HL-60 (cell line): ENCODE measurements around the gene HOXB7.

Experiments
- DNase-seq, 2 experiments: peaks; one replicate each; pipeline ENCODE4 v3.0.0-alpha.2; 2010 to 2020; ENCODE audit warnings: low read depth in 1 of 2, low spot score in 1 of 2
- H3K27ac ChIP-seq: fragments of 250-450 bp; sonication (Bioruptor Pico); replicated peaks from 2 replicates; pipeline ENCODE4 v1.5.1; 2020; ENCODE audit warnings: mild to moderate bottlenecking, moderate library complexity
- H3K27me3 ChIP-seq: fragments of 250-450 bp; sonication (Bioruptor Pico); 2 replicates; pipeline ENCODE4 v1.5.1; 2021; ENCODE audit warnings: mild to moderate bottlenecking, moderate library complexity; ENCODE audit not compliant: insufficient read depth, poor library complexity, severe bottlenecking
- H3K4me3 ChIP-seq: replicated peaks from 2 replicates; pipeline ENCODE4 v1.5.1; 2011; ENCODE audit warnings: mild to moderate bottlenecking, control low read depth, low read length; ENCODE audit not compliant: insufficient read depth
- GABPA ChIP-seq: IDR thresholded peaks from 2 replicates; pipeline ENCODE4 v1.6.1; 2012; ENCODE audit warnings: low read depth
- POLR2AphosphoS5 ChIP-seq: IDR thresholded peaks from 2 replicates; pipeline ENCODE4 v1.6.1; 2012; ENCODE audit warnings: low read depth
- SPI1 ChIP-seq: IDR thresholded peaks from 2 replicates; pipeline ENCODE4 v1.6.1; 2012; ENCODE audit warnings: low read depth, mild to moderate bottlenecking, borderline replicate concordance
- TF ChIP-seq, protein P1 (sequence below): IDR thresholded peaks from one replicate; pipeline ENCODE4 v1.5.1; 2011; ENCODE audit warnings: low read length, control low read depth, inconsistent platforms; ENCODE audit not compliant: insufficient read depth
- TF ChIP-seq, protein P2 (sequence below): IDR thresholded peaks from 2 replicates; pipeline ENCODE4 v1.6.1; 2012; ENCODE audit warnings: low read depth; ENCODE audit not compliant: insufficient replicate concordance

HOXB7 gene

DNA sequence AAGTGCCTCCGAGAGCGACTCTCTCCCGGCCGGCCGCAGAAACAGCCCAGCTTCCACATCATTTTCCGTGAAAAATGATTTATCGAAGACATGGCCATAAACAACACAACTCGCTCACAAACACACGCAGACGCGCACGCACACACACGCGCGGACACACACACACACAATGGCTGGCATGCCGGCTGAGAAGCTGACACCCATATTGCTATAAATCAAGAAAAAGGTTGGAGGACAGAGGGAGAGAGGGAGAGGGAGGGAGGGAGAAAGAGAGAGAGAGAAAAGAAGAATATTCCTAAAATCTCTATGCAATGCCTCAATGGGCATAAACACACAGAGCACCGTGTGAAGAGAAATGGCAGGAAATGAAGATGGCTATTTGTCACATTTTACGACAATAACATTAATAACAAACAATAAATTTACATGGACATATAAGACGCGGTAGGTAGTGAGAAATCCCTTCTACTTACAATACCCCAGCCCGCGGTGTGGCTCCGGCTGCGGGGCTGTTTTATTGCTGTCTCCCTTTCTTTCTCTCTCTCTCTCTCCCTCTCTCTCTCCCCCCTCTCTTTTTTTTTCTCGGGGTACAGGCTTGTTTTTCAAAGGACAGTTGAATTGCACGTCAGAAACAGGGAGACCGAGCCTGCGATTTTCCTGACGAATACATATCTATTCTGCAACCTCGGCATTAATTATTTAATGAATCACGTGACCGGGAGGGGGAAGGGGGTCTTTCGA is 42.1 kb downstream of the HOXB7 start:
- TF ChIP-seq, protein P1, sequence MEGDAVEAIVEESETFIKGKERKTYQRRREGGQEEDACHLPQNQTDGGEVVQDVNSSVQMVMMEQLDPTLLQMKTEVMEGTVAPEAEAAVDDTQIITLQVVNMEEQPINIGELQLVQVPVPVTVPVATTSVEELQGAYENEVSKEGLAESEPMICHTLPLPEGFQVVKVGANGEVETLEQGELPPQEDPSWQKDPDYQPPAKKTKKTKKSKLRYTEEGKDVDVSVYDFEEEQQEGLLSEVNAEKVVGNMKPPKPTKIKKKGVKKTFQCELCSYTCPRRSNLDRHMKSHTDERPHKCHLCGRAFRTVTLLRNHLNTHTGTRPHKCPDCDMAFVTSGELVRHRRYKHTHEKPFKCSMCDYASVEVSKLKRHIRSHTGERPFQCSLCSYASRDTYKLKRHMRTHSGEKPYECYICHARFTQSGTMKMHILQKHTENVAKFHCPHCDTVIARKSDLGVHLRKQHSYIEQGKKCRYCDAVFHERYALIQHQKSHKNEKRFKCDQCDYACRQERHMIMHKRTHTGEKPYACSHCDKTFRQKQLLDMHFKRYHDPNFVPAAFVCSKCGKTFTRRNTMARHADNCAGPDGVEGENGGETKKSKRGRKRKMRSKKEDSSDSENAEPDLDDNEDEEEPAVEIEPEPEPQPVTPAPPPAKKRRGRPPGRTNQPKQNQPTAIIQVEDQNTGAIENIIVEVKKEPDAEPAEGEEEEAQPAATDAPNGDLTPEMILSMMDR: no peak
- no peak for TF ChIP-seq SPI1
- TF ChIP-seq, protein P2, sequence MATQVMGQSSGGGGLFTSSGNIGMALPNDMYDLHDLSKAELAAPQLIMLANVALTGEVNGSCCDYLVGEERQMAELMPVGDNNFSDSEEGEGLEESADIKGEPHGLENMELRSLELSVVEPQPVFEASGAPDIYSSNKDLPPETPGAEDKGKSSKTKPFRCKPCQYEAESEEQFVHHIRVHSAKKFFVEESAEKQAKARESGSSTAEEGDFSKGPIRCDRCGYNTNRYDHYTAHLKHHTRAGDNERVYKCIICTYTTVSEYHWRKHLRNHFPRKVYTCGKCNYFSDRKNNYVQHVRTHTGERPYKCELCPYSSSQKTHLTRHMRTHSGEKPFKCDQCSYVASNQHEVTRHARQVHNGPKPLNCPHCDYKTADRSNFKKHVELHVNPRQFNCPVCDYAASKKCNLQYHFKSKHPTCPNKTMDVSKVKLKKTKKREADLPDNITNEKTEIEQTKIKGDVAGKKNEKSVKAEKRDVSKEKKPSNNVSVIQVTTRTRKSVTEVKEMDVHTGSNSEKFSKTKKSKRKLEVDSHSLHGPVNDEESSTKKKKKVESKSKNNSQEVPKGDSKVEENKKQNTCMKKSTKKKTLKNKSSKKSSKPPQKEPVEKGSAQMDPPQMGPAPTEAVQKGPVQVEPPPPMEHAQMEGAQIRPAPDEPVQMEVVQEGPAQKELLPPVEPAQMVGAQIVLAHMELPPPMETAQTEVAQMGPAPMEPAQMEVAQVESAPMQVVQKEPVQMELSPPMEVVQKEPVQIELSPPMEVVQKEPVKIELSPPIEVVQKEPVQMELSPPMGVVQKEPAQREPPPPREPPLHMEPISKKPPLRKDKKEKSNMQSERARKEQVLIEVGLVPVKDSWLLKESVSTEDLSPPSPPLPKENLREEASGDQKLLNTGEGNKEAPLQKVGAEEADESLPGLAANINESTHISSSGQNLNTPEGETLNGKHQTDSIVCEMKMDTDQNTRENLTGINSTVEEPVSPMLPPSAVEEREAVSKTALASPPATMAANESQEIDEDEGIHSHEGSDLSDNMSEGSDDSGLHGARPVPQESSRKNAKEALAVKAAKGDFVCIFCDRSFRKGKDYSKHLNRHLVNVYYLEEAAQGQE: no peak
- TF ChIP-seq GABPA: no peak
- no peak for TF ChIP-seq POLR2AphosphoS5
- no peak for DNase-seq
- H3K4me3 ChIP-seq: no peak overlapping the region
- no peak overlapping the region for H3K27ac ChIP-seq
- H3K27me3 ChIP-seq: peaks cover 63% of the 10 kb centered on the region

DNA sequence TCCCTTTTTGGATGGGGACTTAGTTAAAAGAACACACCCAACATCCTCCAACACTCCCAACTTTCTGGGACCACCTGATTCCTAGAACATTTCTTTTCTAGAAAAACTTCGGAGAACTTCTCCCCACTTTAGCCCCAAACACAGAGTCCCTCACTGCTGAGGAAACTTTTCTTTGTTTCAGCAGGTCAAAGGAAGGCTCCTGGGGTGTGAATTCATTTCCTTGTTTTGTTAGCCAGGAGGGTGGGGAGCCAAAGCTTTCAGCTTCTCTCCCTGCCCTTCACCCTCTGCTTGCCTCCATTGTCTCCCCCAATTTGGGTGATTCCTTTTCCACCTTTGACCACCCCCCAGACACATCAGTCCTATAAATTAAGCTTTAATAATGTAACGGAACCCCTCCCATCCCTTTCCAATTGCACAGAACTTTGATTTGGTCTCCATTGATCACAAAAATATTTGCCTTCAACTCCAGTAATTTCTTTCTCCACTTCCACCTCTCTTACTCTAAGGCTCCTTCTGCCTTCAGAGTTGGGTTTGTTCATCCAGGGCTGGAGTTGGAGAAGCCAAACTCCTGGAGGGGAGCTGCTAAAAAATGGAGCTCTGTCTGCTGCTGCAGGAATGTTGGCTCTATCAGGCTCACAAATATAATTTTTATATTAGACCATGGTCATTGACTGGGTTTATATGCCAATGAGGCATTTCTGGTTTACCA is 43.0 kb downstream of the HOXB7 start:
- Histone ChIP-seq H3K27ac (no peak overlapping the region), H3K4me3 (no peak overlapping the region), H3K27me3 (peaks cover 61% of the 10 kb centered on the region)
- no peak for DNase-seq
- TF ChIP-seq GABPA (no peak), SPI1 (no peak), POLR2AphosphoS5 (no peak)
- TF ChIP-seq, protein P2: no peak
- TF ChIP-seq, protein P1: no peak

DNA sequence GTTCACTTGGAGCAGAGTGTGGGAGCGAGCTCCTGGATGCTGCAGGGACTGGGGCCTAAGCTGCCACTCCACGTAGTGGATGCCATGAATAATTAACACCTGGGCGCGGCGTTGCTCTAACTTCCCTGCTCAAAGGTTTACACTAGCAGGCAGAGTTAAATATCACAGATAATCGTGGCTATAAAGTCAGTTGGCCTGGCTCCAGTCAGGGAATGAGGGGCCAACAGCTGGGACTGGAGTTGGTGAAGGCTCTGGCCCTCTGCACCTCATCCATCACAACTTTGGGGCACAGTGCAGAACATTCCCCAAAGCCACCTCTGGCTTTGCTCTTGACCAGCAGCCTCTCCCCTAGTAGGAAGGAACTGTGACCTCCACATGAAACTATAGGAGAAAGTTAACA is 43.6 kb downstream of the HOXB7 start:
- no peak for DNase-seq
- TF ChIP-seq GABPA (no peak), SPI1 (no peak), POLR2AphosphoS5 (no peak)
- TF ChIP-seq, protein P2: no peak
- TF ChIP-seq, protein P1: no peak

More for the DNA sequence above, 43.6 kb downstream of the HOXB7 start:
- Histone ChIP-seq H3K27ac (no peak overlapping the region), H3K27me3 (peaks cover 60% of the 10 kb centered on the region), H3K4me3 (no peak overlapping the region)
